ENCODE measurements around the gene TMEM252.

Gene TMEM252

GRCh38 chr9:68515326-68516017, 25.2 kb downstream of the TMEM252 start:
- no peaks in the 10 kb centered on the region for H3K79me2 ChIP-seq (ENCODE audit: low read length)
- H3K9ac ChIP-seq (ENCODE audit: low read length): no peak overlapping the region

GRCh38 chr9:68513981-68514380, 26.7 kb downstream of the TMEM252 start:
- no peaks in the 10 kb centered on the region for H3K4me1 ChIP-seq (ENCODE audit: low read length)
- no peak overlapping the region for H3K27ac ChIP-seq (ENCODE audit: low read length)
- no peak overlapping the region for H3K4me3 ChIP-seq (ENCODE audit: low read length)
- no peaks in the 10 kb centered on the region for H3F3A ChIP-seq (ENCODE audit: insufficient read depth, low read length)
- no peak overlapping the region for H2AFZ ChIP-seq (ENCODE audit: low read length)
- TF ChIP-seq EZH2 (optimal IDR thresholded peaks at IDR 0.05; ENCODE audit: low read depth, low read length) (no peak), EZH2phosphoT487 (IDR thresholded peaks at IDR 0.05; ENCODE audit: low read length) (no peak), CTCF (IDR thresholded peaks at IDR 0.05; ENCODE audit: low read length) (no peak)
- H3K79me2 ChIP-seq (ENCODE audit: low read length): no peaks in the 10 kb centered on the region
- no peaks in the 10 kb centered on the region for H3K9me2 ChIP-seq (replicated peaks; ENCODE audit: insufficient read depth, low read length)
- H3K9me3 ChIP-seq (replicated peaks; ENCODE audit: insufficient read depth, low read length): no peaks in the 10 kb centered on the region
- DNase-seq: no peak
- H3K36me3 ChIP-seq (replicated peaks; ENCODE audit: insufficient read depth, low read length): no peaks in the 10 kb centered on the region
- H3K9ac ChIP-seq (ENCODE audit: low read length): no peak overlapping the region
- no peak overlapping the region for H3K4me2 ChIP-seq (ENCODE audit: low read depth, low read length)
- H3K27me3 ChIP-seq (replicated peaks; ENCODE audit: insufficient read depth, low read length): no peaks in the 10 kb centered on the region
- no peaks in the 10 kb centered on the region for H4K20me1 ChIP-seq (ENCODE audit: insufficient read depth, low read length)

More at GRCh38 chr9:68515326-68516017, 25.2 kb downstream of the TMEM252 start:
- H3K4me3 ChIP-seq (ENCODE audit: low read length): no peak overlapping the region
- H3K36me3 ChIP-seq (replicated peaks; ENCODE audit: insufficient read depth, low read length): no peaks in the 10 kb centered on the region
- DNase-seq: no peak
- H2AFZ ChIP-seq (ENCODE audit: low read length): no peak overlapping the region
- H3K4me1 ChIP-seq (ENCODE audit: low read length): no peaks in the 10 kb centered on the region
- H3K27ac ChIP-seq (ENCODE audit: low read length): no peak overlapping the region
- no peaks in the 10 kb centered on the region for H3K9me2 ChIP-seq (replicated peaks; ENCODE audit: insufficient read depth, low read length)
- TF ChIP-seq EZH2 (optimal IDR thresholded peaks at IDR 0.05; ENCODE audit: low read depth, low read length): no peak
- TF ChIP-seq CTCF (IDR thresholded peaks at IDR 0.05; ENCODE audit: low read length): no peak
- TF ChIP-seq EZH2phosphoT487 (IDR thresholded peaks at IDR 0.05; ENCODE audit: low read length): no peak
- H3K4me2 ChIP-seq (ENCODE audit: low read depth, low read length): no peak overlapping the region
- no peaks in the 10 kb centered on the region for H3K9me3 ChIP-seq (replicated peaks; ENCODE audit: insufficient read depth, low read length)
- H4K20me1 ChIP-seq (ENCODE audit: insufficient read depth, low read length): no peaks in the 10 kb centered on the region
- no peaks in the 10 kb centered on the region for H3K27me3 ChIP-seq (replicated peaks; ENCODE audit: insufficient read depth, low read length)
- H3F3A ChIP-seq (ENCODE audit: insufficient read depth, low read length): no peaks in the 10 kb centered on the region

- no peak for DNase-seq
- no peaks in the 10 kb centered on the region for H3K9me2 ChIP-seq (replicated peaks; ENCODE audit: insufficient read depth, low read length)
- no peaks in the 10 kb centered on the region for H3K36me3 ChIP-seq (replicated peaks; ENCODE audit: insufficient read depth, low read length)
- no peak overlapping the region for H3K9ac ChIP-seq (ENCODE audit: low read length)
- no peak overlapping the region for H3K27ac ChIP-seq (ENCODE audit: low read length)
- no peak overlapping the region for H3K4me2 ChIP-seq (ENCODE audit: low read depth, low read length)
- no peak overlapping the region for H2AFZ ChIP-seq (ENCODE audit: low read length)
- H3K79me2 ChIP-seq (ENCODE audit: low read length): no peaks in the 10 kb centered on the region
- H4K20me1 ChIP-seq (ENCODE audit: insufficient read depth, low read length): no peaks in the 10 kb centered on the region
- no peaks in the 10 kb centered on the region for H3K27me3 ChIP-seq (replicated peaks; ENCODE audit: insufficient read depth, low read length)
- TF ChIP-seq CTCF (IDR thresholded peaks at IDR 0.05; ENCODE audit: low read length) (no peak), EZH2phosphoT487 (IDR thresholded peaks at IDR 0.05; ENCODE audit: low read length) (no peak), EZH2 (optimal IDR thresholded peaks at IDR 0.05; ENCODE audit: low read depth, low read length) (no peak)
- H3K4me1 ChIP-seq (ENCODE audit: low read length): no peaks in the 10 kb centered on the region
- no peak overlapping the region for H3K4me3 ChIP-seq (ENCODE audit: low read length)
- H3F3A ChIP-seq (ENCODE audit: insufficient read depth, low read length): no peaks in the 10 kb centered on the region
- no peaks in the 10 kb centered on the region for H3K9me3 ChIP-seq (replicated peaks; ENCODE audit: insufficient read depth, low read length)
Observed at GRCh38 chr9:68513385-68513784, 27.3 kb downstream of the TMEM252 start.
